ENCODE measurements around the gene AQP12A.
"Not testable (repeated sequence)": the region's sequence is repeated elsewhere in the genome, so short reads cannot be mapped to it uniquely, and the experiment has no call there.

DNA sequence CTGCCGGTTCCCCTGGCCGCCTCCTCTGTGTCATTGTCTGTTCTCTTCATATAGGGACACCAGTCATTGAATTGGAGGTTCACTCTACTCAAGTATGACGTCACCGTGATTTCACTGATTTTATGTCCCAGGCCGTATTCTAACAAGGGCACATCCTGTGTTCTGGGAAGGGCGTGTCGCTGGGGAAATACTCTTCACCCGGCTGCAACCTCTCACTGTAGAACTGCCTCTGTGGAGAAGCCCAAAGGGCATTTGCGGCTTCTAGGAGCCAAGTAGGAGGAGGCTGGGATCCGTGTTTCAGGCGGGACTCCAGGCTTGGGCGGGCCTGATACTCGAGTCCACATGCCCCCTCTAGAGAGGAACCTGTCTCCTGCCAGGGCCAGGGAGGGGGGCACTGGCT, 4.8 kb downstream of the AQP12A start:
- TF ChIP-seq, protein P1, sequence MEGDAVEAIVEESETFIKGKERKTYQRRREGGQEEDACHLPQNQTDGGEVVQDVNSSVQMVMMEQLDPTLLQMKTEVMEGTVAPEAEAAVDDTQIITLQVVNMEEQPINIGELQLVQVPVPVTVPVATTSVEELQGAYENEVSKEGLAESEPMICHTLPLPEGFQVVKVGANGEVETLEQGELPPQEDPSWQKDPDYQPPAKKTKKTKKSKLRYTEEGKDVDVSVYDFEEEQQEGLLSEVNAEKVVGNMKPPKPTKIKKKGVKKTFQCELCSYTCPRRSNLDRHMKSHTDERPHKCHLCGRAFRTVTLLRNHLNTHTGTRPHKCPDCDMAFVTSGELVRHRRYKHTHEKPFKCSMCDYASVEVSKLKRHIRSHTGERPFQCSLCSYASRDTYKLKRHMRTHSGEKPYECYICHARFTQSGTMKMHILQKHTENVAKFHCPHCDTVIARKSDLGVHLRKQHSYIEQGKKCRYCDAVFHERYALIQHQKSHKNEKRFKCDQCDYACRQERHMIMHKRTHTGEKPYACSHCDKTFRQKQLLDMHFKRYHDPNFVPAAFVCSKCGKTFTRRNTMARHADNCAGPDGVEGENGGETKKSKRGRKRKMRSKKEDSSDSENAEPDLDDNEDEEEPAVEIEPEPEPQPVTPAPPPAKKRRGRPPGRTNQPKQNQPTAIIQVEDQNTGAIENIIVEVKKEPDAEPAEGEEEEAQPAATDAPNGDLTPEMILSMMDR (conservative IDR thresholded peaks at IDR 0.05 in 1 of 2, IDR thresholded peaks at IDR 0.05 in 1 of 2; ENCODE audit: low read depth in 1 of 2, low read length in 2 of 2), result not testable (repeated sequence)
- TF ChIP-seq EZH2 (IDR thresholded peaks at IDR 0.05; ENCODE audit: low read length, missing control alignments), result not testable (repeated sequence)
